HG02870 (cell line): ENCODE results near the gene ASPA.
"Not testable (repeated sequence)": the region's sequence is repeated elsewhere in the genome, so short reads cannot be mapped to it uniquely, and the experiment has no call there.

ENCODE experiments used
- ATAC-seq: cut with Tn5 transposase; IDR thresholded peaks from one replicate; pipeline ENCODE4 v1.9.1; 2021; ENCODE audit warnings: mild to moderate bottlenecking, moderate library complexity; ENCODE audit not compliant: unreplicated experiment

Gene ASPA

GRCh38 chr17:3507071-3507470 lies 31.3 kb downstream of the ASPA start:
- ATAC-seq = no peak

GRCh38 chr17:3507869-3508268 lies 32.1 kb downstream of the ASPA start:
- ATAC-seq = no peak

GRCh38 chr17:3510090-3510489 lies 34.3 kb downstream of the ASPA start:
- ATAC-seq = no peak

GRCh38 chr17:3511852-3512504 lies 36.2 kb downstream of the ASPA start:
- ATAC-seq = no peak

- ATAC-seq = no peak
Measured at GRCh38 chr17:3512505-3513171, 36.8 kb downstream of the ASPA start.

- ATAC-seq = no peak
Measured at GRCh38 chr17:3513305-3514035, 37.7 kb downstream of the ASPA start.

- ATAC-seq = not testable (repeated sequence)
Measured at GRCh38 chr17:3514167-3514566, 38.4 kb downstream of the ASPA start.

GRCh38 chr17:3514873-3515272 lies 39.1 kb downstream of the ASPA start:
- ATAC-seq = no peak

GRCh38 chr17:3519472-3519871 lies 43.7 kb downstream of the ASPA start:
- ATAC-seq = not testable (repeated sequence)

- ATAC-seq = no peak
Measured at GRCh38 chr17:3524024-3524423, 48.2 kb downstream of the ASPA start.

- ATAC-seq = no peak
Measured at GRCh38 chr17:3526491-3526890, 50.7 kb downstream of the ASPA start.

GRCh38 chr17:3526971-3527370 lies 51.2 kb downstream of the ASPA start:
- ATAC-seq = no peak

GRCh38 chr17:3527468-3527867 lies 51.7 kb downstream of the ASPA start:
- ATAC-seq = no peak

- ATAC-seq = no peak
Measured at GRCh38 chr17:3527896-3528295, 52.1 kb downstream of the ASPA start.

GRCh38 chr17:3528403-3528851 lies 52.6 kb downstream of the ASPA start:
- ATAC-seq = no peak

- ATAC-seq = no peak
Measured at GRCh38 chr17:3528880-3529511, 53.2 kb downstream of the ASPA start.

- no peak for ATAC-seq
Measured at GRCh38 chr17:3529817-3530741, 54.3 kb downstream of the ASPA start.

- no peak for ATAC-seq
Measured at GRCh38 chr17:3531266-3532101, 55.7 kb downstream of the ASPA start.

- ATAC-seq = no peak
Measured at GRCh38 chr17:3532106-3532858, 56.5 kb downstream of the ASPA start.
